ENCODE measurements around the gene LRRN4.

DNA sequence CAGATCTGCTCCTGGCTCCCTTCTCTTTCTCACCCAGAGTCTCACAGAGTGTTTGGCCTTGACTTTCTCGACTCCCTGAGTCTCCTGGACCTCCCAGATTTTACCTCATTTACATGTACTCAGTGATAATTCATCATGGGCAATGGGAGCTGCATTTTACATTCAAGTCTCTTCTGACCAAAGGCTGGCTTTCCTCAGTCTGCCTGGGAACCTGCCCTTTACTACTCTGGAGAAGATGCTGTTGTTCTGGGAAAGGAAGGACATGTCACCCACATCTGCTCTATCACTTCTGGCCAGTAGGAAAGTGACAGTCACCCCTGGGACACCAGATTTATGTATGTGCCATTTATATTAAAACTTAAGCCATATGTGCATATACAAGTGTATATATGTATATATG lies 7.4 kb downstream of the LRRN4 start:
- TF ChIP-seq GATA3 (IDR thresholded peaks at IDR 0.05; ENCODE audit: low read depth, low read length) (no peak), GATA2 (IDR thresholded peaks at IDR 0.05; ENCODE audit: low read depth, low read length) (no peak)

All from SH-SY5Y (cell line).